PC-9 (cell line): ENCODE results near the gene FOSL2. TPM values are rescaled to one million over a fixed set of nuclear protein-coding genes. Genes with fewer than 3 reads are reported as not detected.

Experiments
- BruUV-seq: library from RNA; stranded (reverse); fragments of 400-500 nt; replicated peaks from 2 replicates; lab custom pipeline; 2021; lab: Mats Ljungman, UMichigan
- CTCF ChIA-PET: fragments of 300-600 bp; sonication (Branson Sonifier 250); formaldehyde crosslinking; loops from one replicate; lab custom pipeline; 2022; ENCODE audit warnings: antibody characterized with exemption; lab: Charles Lee
- POLR2A ChIA-PET: fragments of 300-600 bp; sonication (Branson Sonifier 250); formaldehyde crosslinking; loops from one replicate; lab custom pipeline; 2022; ENCODE audit warnings: antibody characterized with exemption; ENCODE audit not compliant: unreplicated experiment; lab: Charles Lee
- DNase-seq, 2 experiments: peaks; one replicate each; pipeline versions ENCODE4 v3.0.0 to v3.0.0-alpha.2; 2015 to 2022; ENCODE audit warnings: mixed read lengths in 1 of 2
- H2AFZ ChIP-seq: fragments of 200-600 bp; sonication (generic); 2 replicates; pipeline ENCODE4 v1.8.1; 2017; ENCODE audit warnings: antibody characterized with exemption
- H3F3A ChIP-seq: fragments of 200-600 bp; sonication (generic); 2 replicates; pipeline ENCODE4 v1.8.1; 2017; ENCODE audit warnings: antibody characterized with exemption, mild to moderate bottlenecking, low read depth; ENCODE audit not compliant: insufficient read depth
- H3K27ac ChIP-seq: fragments of 200-600 bp; sonication (generic); 2 replicates; pipeline ENCODE4 v1.6.1; 2016; ENCODE audit warnings: mixed run types
- H3K27me3 ChIP-seq: fragments of 200-600 bp; sonication (generic); 2 replicates; pipeline ENCODE4 v1.6.1; 2016; ENCODE audit warnings: low read depth, mixed run types; ENCODE audit not compliant: insufficient read depth
- H3K36me3 ChIP-seq: fragments of 200-600 bp; sonication (generic); 2 replicates; pipeline ENCODE4 v1.6.1; 2016; ENCODE audit warnings: low read depth, mixed run types
- H3K4me1 ChIP-seq: fragments of 200-600 bp; sonication (generic); replicated peaks from 2 replicates; pipeline ENCODE4 v1.6.1; 2016; ENCODE audit warnings: mixed run types; ENCODE audit not compliant: insufficient read depth
- H3K4me2 ChIP-seq: fragments of 200-600 bp; sonication (generic); 2 replicates; pipeline ENCODE4 v1.6.1; 2017; ENCODE audit warnings: mixed run types
- H3K4me3 ChIP-seq: fragments of 200-600 bp; sonication (generic); 2 replicates; pipeline ENCODE4 v1.6.1; 2016; ENCODE audit warnings: mixed run types
- H3K79me2 ChIP-seq: fragments of 200-600 bp; sonication (generic); 2 replicates; pipeline ENCODE4 v1.6.1; 2017; ENCODE audit warnings: low read depth, mixed run types
- H3K9me2 ChIP-seq: fragments of 200-600 bp; sonication (generic); 2 replicates; pipeline ENCODE4 v1.8.1; 2017; ENCODE audit warnings: mild to moderate bottlenecking; ENCODE audit not compliant: insufficient read depth
- H3K9me3 ChIP-seq: fragments of 200-600 bp; sonication (generic); 2 replicates; pipeline ENCODE4 v1.8.1; 2016; ENCODE audit warnings: low read depth; ENCODE audit not compliant: insufficient read depth
- H4K20me1 ChIP-seq: fragments of 200-600 bp; sonication (generic); 2 replicates; pipeline ENCODE4 v1.8.1; 2017; ENCODE audit not compliant: insufficient read depth
- EZH2 ChIP-seq: fragments of 200-600 bp; sonication (generic); IDR thresholded peaks from 2 replicates; pipeline ENCODE4 v1.8.0; 2017; ENCODE audit warnings: antibody characterized with exemption, low read depth
- intact Hi-C: fragments of 100-400 bp; cut with micrococcal nuclease; formaldehyde crosslinking; loops from one replicate; pipeline ENCODE4 v1.10.0; 2022; ENCODE audit not compliant: unreplicated experiment
- total RNA-seq: library from RNA; stranded (reverse); gene quantifications from 2 replicates; pipeline ENCODE4 v1.2.3, GENCODE V29; 2021
- TF ChIP-seq, protein P1 (sequence below): fragments of 200-600 bp; sonication (generic); conservative IDR thresholded peaks from 2 replicates; pipeline ENCODE4 v1.6.1; 2017; ENCODE audit warnings: mixed run types, antibody characterized with exemption, mild to moderate bottlenecking, moderate library complexity

FOSL2 gene
- total RNA-seq, 1 experiment from 2014 or later: 60.0 TPM

DNA sequence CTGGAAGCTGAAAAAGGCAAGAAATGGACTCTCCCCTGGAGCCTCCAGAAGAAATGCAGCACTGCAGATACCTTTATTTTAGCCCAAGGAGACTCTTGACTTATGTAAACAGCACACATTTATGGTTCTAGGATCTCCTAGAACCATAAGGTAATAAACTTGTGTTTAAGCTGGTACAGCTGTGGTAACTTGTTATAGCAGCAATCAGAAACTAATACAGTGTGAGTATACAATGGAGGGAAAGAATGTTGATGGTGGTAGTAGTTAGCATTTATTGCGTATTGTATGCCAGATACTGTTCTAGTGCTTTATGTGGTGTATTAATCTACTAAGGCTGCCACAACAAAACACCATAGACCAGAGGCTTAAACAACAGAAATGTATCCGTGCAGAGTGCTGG is 40.6 kb downstream of the FOSL2 start:
- Histone ChIP-seq H3K27me3 (no peaks in the 10 kb centered on the region), H3K27ac (no peak overlapping the region), H3K4me1 (peaks cover 36% of the 10 kb centered on the region), H3K9me3 (peaks cover 7% of the 10 kb centered on the region), H3K4me3 (no peak overlapping the region), H4K20me1 (no peaks in the 10 kb centered on the region), H3K9me2 (no peaks in the 10 kb centered on the region), H3K79me2 (no peaks in the 10 kb centered on the region), H2AFZ (no peak overlapping the region), H3K4me2 (no peak overlapping the region), H3F3A (peaks cover 33% of the 10 kb centered on the region; the same call in 1 of the 2 replicates), H3K36me3 (no peaks in the 10 kb centered on the region; the same call in 1 of the 2 replicates)
- no peak for TF ChIP-seq EZH2
- TF ChIP-seq, protein P1, sequence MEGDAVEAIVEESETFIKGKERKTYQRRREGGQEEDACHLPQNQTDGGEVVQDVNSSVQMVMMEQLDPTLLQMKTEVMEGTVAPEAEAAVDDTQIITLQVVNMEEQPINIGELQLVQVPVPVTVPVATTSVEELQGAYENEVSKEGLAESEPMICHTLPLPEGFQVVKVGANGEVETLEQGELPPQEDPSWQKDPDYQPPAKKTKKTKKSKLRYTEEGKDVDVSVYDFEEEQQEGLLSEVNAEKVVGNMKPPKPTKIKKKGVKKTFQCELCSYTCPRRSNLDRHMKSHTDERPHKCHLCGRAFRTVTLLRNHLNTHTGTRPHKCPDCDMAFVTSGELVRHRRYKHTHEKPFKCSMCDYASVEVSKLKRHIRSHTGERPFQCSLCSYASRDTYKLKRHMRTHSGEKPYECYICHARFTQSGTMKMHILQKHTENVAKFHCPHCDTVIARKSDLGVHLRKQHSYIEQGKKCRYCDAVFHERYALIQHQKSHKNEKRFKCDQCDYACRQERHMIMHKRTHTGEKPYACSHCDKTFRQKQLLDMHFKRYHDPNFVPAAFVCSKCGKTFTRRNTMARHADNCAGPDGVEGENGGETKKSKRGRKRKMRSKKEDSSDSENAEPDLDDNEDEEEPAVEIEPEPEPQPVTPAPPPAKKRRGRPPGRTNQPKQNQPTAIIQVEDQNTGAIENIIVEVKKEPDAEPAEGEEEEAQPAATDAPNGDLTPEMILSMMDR: no peak
- no peak for DNase-seq
- CTCF ChIA-PET: no interaction called here
- POLR2A ChIA-PET: no interaction called here
- no TSS peak for BruUV-seq
- intact Hi-C loops: loop anchor here (10.0 kb wide), 1 partner anchor 322 kb away; the partner anchor contains the start of gene PPP1CB

DNA sequence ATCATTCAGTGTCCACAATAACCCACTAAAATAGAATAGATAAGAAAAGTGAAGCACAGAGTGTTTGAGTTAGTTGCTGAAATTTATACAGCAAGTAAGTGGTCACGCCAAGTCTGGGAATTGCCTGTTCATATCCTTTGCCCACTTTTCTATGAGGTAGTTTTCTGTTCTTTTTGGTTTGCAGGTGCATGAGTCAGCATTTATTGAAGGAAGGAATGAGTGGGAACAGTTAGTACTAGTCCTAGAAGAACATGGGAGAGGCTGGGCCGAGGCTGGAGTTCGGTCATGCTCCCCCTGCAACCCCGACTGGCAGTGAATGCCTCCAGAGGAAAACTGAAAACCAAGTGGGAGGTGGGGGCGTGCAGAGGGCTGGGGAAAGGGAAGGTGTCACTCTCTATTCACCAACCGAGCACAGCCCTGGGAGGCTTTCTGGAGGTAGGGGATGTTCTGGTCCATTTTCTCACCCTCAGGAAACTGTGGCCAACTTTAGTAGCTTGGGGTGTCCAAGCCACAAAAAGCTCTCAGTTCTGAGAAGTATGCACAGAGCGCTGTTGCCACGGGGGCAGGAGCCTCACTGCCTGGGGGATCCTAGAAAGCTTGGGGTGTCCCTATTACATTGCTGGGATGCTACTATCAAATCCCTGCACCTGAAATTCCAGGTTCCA is 41.4 kb downstream of the FOSL2 start:
- H3K79me2 ChIP-seq: no peaks in the 10 kb centered on the region
- no peak for DNase-seq
- H3K4me2 ChIP-seq: no peak overlapping the region
- no peaks in the 10 kb centered on the region for H3K27me3 ChIP-seq
- peaks cover 32% of the 10 kb centered on the region; the same call in 1 of the 2 replicates for H3F3A ChIP-seq
- H3K27ac ChIP-seq: no peak overlapping the region
- H3K4me1 ChIP-seq: peaks cover 39% of the 10 kb centered on the region
- H2AFZ ChIP-seq: no peak overlapping the region
- H3K9me2 ChIP-seq: no peaks in the 10 kb centered on the region
- peaks cover 7% of the 10 kb centered on the region for H3K9me3 ChIP-seq
- no peak overlapping the region for H3K4me3 ChIP-seq
- TF ChIP-seq, protein P1: no peak
- TF ChIP-seq EZH2: no peak
- H3K36me3 ChIP-seq: no peaks in the 10 kb centered on the region; the same call in 1 of the 2 replicates
- H4K20me1 ChIP-seq: no peaks in the 10 kb centered on the region
- no TSS peak for BruUV-seq
- ChIA-PET CTCF (no interaction called here), POLR2A (no interaction called here)
- intact Hi-C loops: loop anchor here (10.0 kb wide), 1 partner anchor 321 kb away; the partner anchor contains the start of gene PPP1CB

DNA sequence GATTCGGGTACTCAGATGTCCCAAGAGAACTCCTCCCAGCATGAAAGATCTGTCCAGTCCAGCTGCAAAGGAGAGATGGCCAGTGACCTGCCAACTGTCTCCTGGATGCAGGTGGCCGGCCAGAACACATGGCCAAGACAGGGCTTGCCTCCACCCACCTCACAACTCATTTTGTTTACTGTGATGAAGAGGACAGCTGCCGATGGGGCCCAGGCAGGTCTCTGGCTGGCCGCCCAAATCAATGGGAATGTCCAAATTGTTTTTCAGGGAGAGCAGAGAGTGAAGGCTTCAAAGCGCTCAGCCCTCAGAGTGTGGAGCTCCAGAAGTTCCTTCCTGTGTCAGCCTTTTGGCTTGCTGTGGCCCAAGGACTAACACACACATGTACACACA is 41.9 kb downstream of the FOSL2 start:
- intact Hi-C loops: loop anchor here (10.0 kb wide), 1 partner anchor 320 kb away; the partner anchor contains the start of gene PPP1CB
- Histone ChIP-seq H2AFZ (no peak overlapping the region), H3K27ac (no peak overlapping the region), H3K36me3 (no peaks in the 10 kb centered on the region; the same call in 1 of the 2 replicates), H3K79me2 (no peaks in the 10 kb centered on the region), H3K27me3 (no peaks in the 10 kb centered on the region), H3K9me2 (no peaks in the 10 kb centered on the region), H3K4me1 (peaks cover 39% of the 10 kb centered on the region), H3K4me3 (no peak overlapping the region), H4K20me1 (no peaks in the 10 kb centered on the region), H3K4me2 (no peak overlapping the region), H3K9me3 (peaks cover 7% of the 10 kb centered on the region), H3F3A (peaks cover 29% of the 10 kb centered on the region; the same call in 1 of the 2 replicates)
- no TSS peak for BruUV-seq
- POLR2A ChIA-PET: no interaction called here
- DNase-seq: no peak
- TF ChIP-seq, protein P1: no peak
- TF ChIP-seq EZH2: no peak
- CTCF ChIA-PET: no interaction called here
